H7 (cell line): ENCODE measurements around the gene TRIM32. TPM values are rescaled to one million over a fixed set of nuclear protein-coding genes. Genes with fewer than 3 reads are reported as not detected.

Experiments used
- DNase-seq: peaks from one replicate; pipeline ENCODE4 v3.0.0; 2012
- H3K27me3 ChIP-seq: 2 replicates; pipeline ENCODE4 v1.6.0; 2011; ENCODE audit warnings: mild to moderate bottlenecking, low read length; ENCODE audit not compliant: control insufficient read depth, insufficient read depth
- H3K36me3 ChIP-seq: replicated peaks from 2 replicates; pipeline ENCODE4 v1.5.1; 2011; ENCODE audit warnings: low read length; ENCODE audit not compliant: control insufficient read depth, insufficient read depth
- H3K4me3 ChIP-seq: 2 replicates; pipeline ENCODE4 v1.5.1; 2011; ENCODE audit warnings: low read depth, mild to moderate bottlenecking, control low read depth, low read length, moderate library complexity; ENCODE audit not compliant: insufficient read depth
- total RNA-seq: library from RNA; depleted of rRNA; stranded (reverse); fragments of >200 nt; shearing (Covaris generic); gene quantifications from 2 replicates; pipeline ENCODE4 v1.2.3, GENCODE V29; 2014

TRIM32 gene
- total RNA-seq, 1 experiment from 2014 or later = 13.6 TPM

DNA sequence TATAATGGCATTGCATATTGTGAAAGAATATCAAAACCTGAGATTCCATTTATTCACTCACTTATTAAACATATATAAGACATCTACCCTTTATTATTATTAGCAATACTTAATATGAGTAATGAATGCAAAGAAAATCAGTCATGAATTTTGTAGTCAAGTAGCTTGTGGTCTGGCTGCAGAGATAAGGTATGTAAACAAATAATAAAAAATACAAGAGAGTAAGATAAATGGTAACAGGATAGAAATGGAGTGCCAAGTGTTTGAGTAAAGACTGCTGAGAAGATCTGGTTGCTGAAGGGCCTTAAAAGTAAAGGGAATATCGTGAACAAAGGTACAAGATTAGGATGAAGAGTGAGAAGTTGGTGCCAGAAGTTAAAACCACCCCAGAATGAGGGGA lies 18.4 kb downstream of the TRIM32 start:
- no peaks in the 10 kb centered on the region for H3K36me3 ChIP-seq
- no peaks in the 10 kb centered on the region for H3K27me3 ChIP-seq
- H3K4me3 ChIP-seq = no peak overlapping the region
- DNase-seq = no peak

DNA sequence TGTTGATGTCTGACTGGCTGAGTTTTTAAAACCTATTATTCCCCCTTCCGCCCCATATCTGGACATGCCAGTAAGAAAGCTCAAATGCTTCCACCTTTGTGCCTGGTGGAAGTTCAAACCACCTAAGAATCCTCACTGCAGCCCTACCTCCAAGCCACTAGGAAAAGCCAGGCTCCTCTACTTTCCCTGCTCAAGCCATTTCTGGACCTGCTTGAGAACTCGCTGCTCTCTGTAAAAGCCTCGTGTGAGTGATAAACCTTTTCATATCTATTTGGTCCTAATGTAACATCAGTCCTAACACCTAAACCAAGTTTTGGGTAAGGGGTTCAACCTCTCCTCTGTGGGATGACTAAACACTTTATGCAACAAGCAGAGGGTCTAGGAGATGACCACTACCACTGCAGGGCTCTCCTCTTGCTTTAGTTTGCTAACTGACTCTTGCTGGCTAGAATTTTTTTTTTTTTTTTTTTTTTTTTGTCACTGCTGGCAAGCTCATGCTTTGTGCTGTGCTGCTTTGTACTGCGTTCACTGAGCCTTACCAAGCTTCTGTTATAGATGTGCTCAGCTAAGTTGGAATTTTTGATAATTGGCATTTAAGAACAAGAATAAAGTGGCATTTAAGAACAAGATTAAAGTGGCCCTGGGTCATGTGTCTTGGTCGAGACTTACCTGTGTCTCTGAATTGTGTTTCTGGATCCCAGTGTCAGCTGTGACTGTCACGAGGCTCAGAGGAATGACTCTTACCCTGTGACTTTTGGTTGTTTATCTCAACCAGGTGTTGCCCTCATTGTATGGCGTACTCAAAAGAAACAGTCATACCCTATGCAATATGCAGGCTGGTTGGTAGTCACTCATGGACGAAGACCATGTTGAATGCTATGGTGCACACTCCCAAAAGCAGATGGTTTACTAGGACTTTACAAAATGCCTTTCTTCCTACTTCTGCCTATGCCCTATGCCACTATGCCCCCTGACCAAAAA lies 19.5 kb downstream of the TRIM32 start:
- DNase-seq = no peak
- no peaks in the 10 kb centered on the region for H3K36me3 ChIP-seq
- H3K27me3 ChIP-seq = no peaks in the 10 kb centered on the region
- no peak overlapping the region for H3K4me3 ChIP-seq

DNA sequence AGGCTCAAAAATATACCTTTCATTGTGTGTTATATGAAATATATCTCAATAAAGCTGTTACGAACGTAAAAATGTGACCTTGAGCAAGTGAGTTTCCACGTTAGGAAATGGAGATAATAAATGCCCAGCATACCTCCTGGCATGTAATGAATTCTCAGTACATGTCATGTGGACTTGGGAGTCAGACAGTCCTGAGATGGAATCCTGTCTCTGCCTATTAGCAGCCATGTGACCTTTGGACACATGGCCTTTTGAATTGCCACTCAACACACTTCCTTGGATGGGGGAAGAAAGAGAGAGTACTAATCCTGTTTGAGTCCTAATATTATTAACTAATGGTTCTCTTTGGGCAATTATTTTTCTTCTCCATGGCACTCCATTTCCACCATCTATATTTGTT lies 25.7 kb downstream of the TRIM32 start:
- H3K36me3 ChIP-seq = no peaks in the 10 kb centered on the region
- H3K27me3 ChIP-seq = no peaks in the 10 kb centered on the region
- no peak for DNase-seq
- no peak overlapping the region for H3K4me3 ChIP-seq

DNA sequence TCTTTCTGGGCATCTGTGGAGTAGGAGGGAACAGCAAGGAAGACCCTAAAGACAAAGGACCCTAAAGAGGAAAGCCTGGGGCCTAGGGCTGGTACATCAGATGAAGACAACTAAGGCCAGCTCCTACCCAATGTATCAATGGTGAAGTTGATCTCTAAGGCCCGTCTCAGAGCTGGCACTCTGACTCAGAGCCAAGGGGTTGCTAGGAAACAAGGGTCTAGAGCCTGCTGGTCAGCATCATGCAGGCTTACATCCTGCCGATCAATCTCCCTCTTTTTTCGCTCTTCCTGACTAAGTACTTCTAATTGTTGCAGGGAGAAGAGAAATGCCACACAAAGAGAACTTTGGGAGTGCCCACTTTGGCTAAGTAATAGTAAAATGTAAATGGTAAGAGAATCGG lies 26.2 kb downstream of the TRIM32 start:
- Histone ChIP-seq H3K36me3 (no peaks in the 10 kb centered on the region), H3K27me3 (no peaks in the 10 kb centered on the region), H3K4me3 (no peak overlapping the region)
- DNase-seq = no peak

DNA sequence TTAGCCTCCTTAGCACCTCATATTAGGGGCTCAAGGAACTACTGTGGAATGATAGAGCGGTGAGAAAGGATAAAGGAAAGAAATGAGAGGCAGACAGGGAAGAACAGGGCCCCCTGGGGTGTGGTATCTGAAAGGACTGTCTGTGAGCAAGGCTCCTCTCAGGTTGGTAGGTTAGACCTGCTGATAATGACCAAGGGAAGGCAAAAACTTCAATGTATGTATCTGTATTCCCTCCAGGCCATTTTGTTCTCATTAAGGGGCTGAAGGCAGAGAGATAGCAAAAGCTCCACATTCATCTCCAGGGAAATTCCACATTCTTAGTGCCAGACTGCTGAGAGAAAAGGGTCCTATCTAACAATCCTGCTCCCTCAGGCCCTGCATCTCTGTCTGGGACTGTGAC lies 28.6 kb downstream of the TRIM32 start:
- H3K36me3 ChIP-seq = no peaks in the 10 kb centered on the region
- no peaks in the 10 kb centered on the region for H3K27me3 ChIP-seq
- no peak for DNase-seq
- H3K4me3 ChIP-seq = no peak overlapping the region

DNA sequence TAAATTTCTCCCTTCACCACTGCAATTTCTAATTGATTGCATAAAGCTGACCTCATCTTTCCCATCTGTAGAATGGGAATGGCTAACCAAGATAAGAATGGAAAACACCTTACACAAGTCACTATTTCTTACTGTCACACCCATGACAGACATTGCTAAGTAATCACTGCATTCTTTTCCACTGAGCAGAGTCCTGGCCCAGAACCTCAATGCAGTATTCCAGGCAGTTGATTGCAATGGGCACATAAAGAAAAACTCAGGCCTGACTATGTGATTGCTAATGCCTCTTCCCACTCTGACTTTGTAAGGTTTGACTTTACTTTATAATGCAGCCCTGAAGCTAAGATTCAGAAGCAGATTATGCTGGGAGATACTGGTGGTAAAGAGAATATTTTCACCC lies 29.3 kb downstream of the TRIM32 start:
- Histone ChIP-seq H3K36me3 (no peaks in the 10 kb centered on the region), H3K27me3 (no peaks in the 10 kb centered on the region), H3K4me3 (no peak overlapping the region)
- DNase-seq = no peak

GRCh38 chr9:116717150-116717549 lies 30.0 kb downstream of the TRIM32 start:
- DNase-seq = no peak
- Histone ChIP-seq H3K36me3 (no peaks in the 10 kb centered on the region), H3K27me3 (no peaks in the 10 kb centered on the region), H3K4me3 (no peak overlapping the region)

- Histone ChIP-seq H3K27me3 (no peaks in the 10 kb centered on the region), H3K4me3 (no peak overlapping the region), H3K36me3 (no peaks in the 10 kb centered on the region)
- DNase-seq = no peak
Observed at GRCh38 chr9:116718111-116718510, 31.0 kb downstream of the TRIM32 start.

DNA sequence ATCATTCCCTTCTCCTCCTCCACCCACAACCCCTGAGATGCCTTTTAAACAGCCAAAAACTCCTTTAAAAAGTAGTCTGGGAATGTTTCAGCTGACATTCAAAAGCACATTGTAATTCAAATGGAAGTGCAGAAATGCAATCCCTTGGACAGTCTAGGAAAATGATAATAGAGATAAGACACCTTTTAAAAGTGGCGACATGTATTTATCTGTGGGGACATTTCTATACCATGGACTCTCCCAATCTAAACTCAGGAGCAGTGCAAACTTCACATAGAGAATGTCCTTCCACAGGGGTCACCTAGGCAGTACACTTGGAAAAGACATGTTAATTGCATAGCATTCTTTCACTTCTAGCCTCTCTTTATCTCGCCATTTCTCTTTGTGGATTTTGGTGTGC lies 33.0 kb downstream of the TRIM32 start:
- Histone ChIP-seq H3K36me3 (no peaks in the 10 kb centered on the region), H3K4me3 (no peak overlapping the region), H3K27me3 (no peaks in the 10 kb centered on the region)
- DNase-seq = no peak

DNA sequence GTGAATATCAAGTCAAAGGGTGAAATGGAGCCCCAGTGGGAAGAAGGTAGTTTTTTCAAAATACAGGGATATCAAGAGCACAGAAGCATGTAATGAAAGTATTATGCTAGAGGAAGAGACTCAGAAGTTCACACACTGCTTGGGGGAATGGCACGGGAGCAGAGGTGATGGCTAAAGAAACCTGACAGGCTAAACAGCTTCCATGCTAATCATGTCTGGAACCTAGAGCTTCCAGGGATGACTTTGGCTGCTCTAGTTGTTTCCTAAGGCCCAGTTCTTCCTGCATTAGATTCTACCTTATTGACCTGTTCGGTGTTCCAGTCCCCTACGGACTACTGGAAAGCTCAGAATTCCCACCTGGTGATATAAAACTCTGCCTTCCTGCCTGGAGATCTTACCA lies 34.3 kb downstream of the TRIM32 start:
- no peak for DNase-seq
- no peaks in the 10 kb centered on the region for H3K27me3 ChIP-seq
- H3K36me3 ChIP-seq = no peaks in the 10 kb centered on the region

DNA sequence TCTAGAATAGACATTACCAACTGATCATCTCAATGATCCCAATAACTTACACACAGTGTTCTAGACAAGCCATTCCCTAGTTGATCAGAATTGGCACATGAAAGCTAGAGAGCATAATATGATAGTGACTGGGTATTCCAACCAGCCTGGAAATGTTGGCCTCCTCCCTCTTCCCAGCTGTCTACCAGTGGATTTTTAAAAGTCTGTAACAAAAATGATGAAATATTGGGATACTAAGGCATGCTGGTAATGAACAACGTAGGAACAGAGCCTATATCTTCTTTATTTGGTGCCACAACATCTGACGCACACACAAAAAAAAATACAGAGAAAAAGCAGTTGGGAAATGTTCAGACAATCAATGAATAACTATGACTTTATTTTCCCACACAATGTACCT lies 34.8 kb downstream of the TRIM32 start:
- Histone ChIP-seq H3K36me3 (no peaks in the 10 kb centered on the region), H3K4me3 (no peak overlapping the region), H3K27me3 (no peaks in the 10 kb centered on the region)
- DNase-seq = no peak

More for the DNA sequence above, 34.3 kb downstream of the TRIM32 start:
- no peak overlapping the region for H3K4me3 ChIP-seq

DNA sequence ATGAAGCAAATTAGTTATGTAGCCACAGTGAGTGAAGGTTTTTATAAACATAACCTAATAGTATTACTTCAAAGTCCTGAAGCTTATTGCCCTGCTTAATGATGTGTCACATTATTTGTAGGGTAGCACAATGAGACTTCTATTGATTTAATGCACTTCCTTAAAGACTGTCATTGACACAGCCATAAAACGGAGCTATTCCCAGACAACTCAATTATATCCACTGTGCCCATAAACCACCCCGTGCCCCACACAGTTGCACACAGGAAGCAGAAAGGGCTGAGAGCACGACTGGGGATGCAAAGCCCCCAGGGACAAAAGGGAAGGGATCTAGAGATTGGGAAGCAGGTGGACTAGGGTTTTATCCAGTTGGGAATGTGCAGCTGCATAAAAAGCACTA lies 37.0 kb downstream of the TRIM32 start:
- Histone ChIP-seq H3K4me3 (no peak overlapping the region), H3K36me3 (no peaks in the 10 kb centered on the region), H3K27me3 (no peaks in the 10 kb centered on the region)
- no peak for DNase-seq

- Histone ChIP-seq H3K4me3 (no peak overlapping the region), H3K27me3 (no peaks in the 10 kb centered on the region), H3K36me3 (no peaks in the 10 kb centered on the region)
- no peak for DNase-seq
Observed at GRCh38 chr9:116726602-116727001, 39.5 kb downstream of the TRIM32 start.

DNA sequence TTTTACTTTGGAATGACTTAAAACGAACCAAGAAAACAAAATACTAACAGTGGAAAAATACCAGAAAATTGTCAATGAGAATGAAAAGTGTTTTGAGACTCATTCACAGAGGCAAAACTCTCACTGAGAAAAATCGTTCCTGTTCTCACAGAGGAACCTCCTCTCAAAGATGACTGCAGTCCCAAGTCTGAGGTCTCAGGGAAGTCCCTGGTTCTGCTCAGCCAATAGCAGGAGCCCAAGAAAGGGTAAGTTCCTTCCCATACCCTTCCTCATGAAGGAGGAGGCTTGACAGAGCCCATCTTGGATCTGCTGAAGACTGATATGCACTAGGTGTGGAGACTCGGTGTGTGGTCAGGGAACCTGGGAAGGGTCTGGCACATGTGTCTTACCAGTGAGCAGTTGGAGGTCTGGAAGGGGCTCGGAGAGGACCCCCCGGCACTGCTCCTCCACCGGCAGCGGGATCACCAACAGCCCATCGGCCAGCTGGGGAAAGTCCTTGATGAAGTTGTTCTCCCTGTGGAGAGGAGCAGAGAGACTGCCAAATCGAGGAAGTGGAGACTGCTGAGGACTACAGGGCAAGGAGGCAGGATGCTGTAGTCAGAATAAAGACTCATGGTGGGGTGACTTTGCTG lies 46.0 kb downstream of the TRIM32 start:
- H3K36me3 ChIP-seq = no peaks in the 10 kb centered on the region
- H3K27me3 ChIP-seq = no peaks in the 10 kb centered on the region
- no peak for DNase-seq
- no peak overlapping the region for H3K4me3 ChIP-seq

- DNase-seq = no peak
- Histone ChIP-seq H3K36me3 (no peaks in the 10 kb centered on the region), H3K4me3 (no peak overlapping the region), H3K27me3 (no peaks in the 10 kb centered on the region)
Observed at GRCh38 chr9:116736399-116737151, 49.5 kb downstream of the TRIM32 start.
